ENCODE measurements around the gene ZFP82.

Gene ZFP82

DNA sequence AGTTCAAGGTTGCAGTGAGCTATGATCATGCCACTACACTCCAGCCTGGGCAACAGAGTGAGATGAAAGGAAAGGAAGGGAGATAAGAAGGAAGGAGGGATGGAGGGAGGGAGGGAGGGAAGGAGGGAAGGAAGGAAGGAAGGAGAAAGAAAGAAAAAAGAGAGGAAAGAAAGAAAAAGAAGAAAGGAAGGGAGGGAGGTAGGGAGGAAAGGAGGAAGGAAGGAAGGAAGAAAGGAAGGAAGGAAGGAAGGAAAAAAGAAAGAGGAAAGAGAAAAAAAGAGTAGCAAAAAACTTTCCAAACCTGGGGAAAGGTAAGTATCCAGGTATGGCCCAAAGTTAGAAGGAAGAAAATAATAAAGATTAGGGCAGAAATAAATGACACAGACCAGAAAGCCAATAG is 46.6 kb downstream of the ZFP82 start:
- DNase-seq (ENCODE audit: low read depth) = no peak

DNA sequence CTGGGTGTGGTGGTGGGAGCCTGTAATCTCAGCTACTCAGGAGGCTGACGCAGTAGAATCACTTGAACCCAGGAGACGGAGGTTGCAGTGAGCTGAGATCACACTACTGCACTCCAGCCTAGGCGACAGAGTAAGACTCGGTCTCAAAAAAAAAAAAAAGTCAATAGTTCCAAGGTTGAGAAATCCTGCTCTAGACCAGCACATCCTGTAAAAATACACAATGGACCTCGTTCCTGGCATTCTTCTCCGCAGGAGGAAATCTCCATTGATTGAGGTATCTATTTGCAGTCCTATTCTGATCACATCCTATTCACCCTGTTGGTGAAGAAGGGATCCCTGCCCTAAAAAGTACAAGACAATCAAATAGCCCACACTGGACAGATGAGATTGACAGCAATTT is 54.6 kb downstream of the ZFP82 start:
- no peak for DNase-seq (ENCODE audit: low read depth)

Measured in stimulated activated CD8-positive, alpha-beta memory T cell treated with anti-CD3 and anti-CD28 coated beads, Interleukin-12 subunit alpha, Interleukin-12 subunit beta, amount 100 ng/mL, for 4 hours (primary cell).